Endothelial cell (in vitro differentiated cells): ENCODE data around the gene SGSM1. TPM values are rescaled to one million over a fixed set of nuclear protein-coding genes. Genes with fewer than 3 reads are reported as not detected.

Source experiments
- DNase-seq: peaks from one replicate; pipeline ENCODE4 v3.0.0; 2021; ENCODE audit warnings: low spot score
- H3K27ac Mint-ChIP-seq: one replicate; pipeline ENCODE4 v1.8.0; 2021; ENCODE audit warnings: mixed read lengths, inconsistent platforms; ENCODE audit not compliant: unreplicated experiment
- H3K27me3 Mint-ChIP-seq: one replicate; pipeline ENCODE4 v1.8.0; 2021; ENCODE audit warnings: mild to moderate bottlenecking, moderate library complexity, mixed read lengths, inconsistent platforms; ENCODE audit not compliant: unreplicated experiment
- H3K36me3 Mint-ChIP-seq: one replicate; pipeline ENCODE4 v1.8.0; 2021; ENCODE audit warnings: mild to moderate bottlenecking, low read depth, mixed read lengths, inconsistent platforms; ENCODE audit not compliant: unreplicated experiment
- H3K4me1 Mint-ChIP-seq: one replicate; pipeline ENCODE4 v1.8.0; 2021; ENCODE audit warnings: mild to moderate bottlenecking, mixed read lengths, inconsistent platforms; ENCODE audit not compliant: unreplicated experiment
- H3K4me3 Mint-ChIP-seq: one replicate; pipeline ENCODE4 v1.8.0; 2021; ENCODE audit warnings: mild to moderate bottlenecking, mixed read lengths, inconsistent platforms; ENCODE audit not compliant: unreplicated experiment
- H3K9me3 Mint-ChIP-seq: one replicate; pipeline ENCODE4 v1.8.0; 2021; ENCODE audit warnings: mixed read lengths, inconsistent platforms; ENCODE audit not compliant: unreplicated experiment
- CTCF ChIP-seq: fragments of 200-600 bp; sonication (generic); IDR thresholded peaks from one replicate; pipeline ENCODE4 v1.5.0; 2021; ENCODE audit warnings: antibody characterized with exemption; ENCODE audit not compliant: unreplicated experiment
- total RNA-seq: library from RNA; stranded (reverse); fragmentation: NEBNext Ultra II Directional; extraction: Animal tissue kit (Norgen Biotek cat#: 25700); gene quantifications from one replicate; pipeline ENCODE4 v1.2.1, GENCODE V29; 2021; ENCODE audit not compliant: unreplicated experiment

The SGSM1 gene
- total RNA-seq, 1 donor from 2014 or later: 2.4 TPM

GRCh38 chr22:24855794-24856193, 49.8 kb downstream of the SGSM1 start:
- Mint-ChIP-seq H3K36me3 (peaks cover 5% of the 10 kb centered on the region), H3K27ac (no peak overlapping the region), H3K4me1 (no peaks in the 10 kb centered on the region), H3K4me3 (no peak overlapping the region), H3K9me3 (no peaks in the 10 kb centered on the region), H3K27me3 (peaks cover 2% of the 10 kb centered on the region)
- DNase-seq: no peak
- no peak for TF ChIP-seq CTCF

- TF ChIP-seq CTCF: no peak
- no peak overlapping the region for H3K27ac Mint-ChIP-seq
- DNase-seq: no peak
- no peak overlapping the region for H3K4me3 Mint-ChIP-seq
- H3K9me3 Mint-ChIP-seq: no peaks in the 10 kb centered on the region
- H3K4me1 Mint-ChIP-seq: no peaks in the 10 kb centered on the region
- H3K36me3 Mint-ChIP-seq: peaks cover 5% of the 10 kb centered on the region
- peaks cover 3% of the 10 kb centered on the region for H3K27me3 Mint-ChIP-seq
Observed at GRCh38 chr22:24857576-24857975, 51.6 kb downstream of the SGSM1 start.

- H3K27ac Mint-ChIP-seq: no peak overlapping the region
- TF ChIP-seq CTCF: no peak
- H3K4me3 Mint-ChIP-seq: no peak overlapping the region
- H3K27me3 Mint-ChIP-seq: peaks cover 5% of the 10 kb centered on the region
- H3K9me3 Mint-ChIP-seq: no peaks in the 10 kb centered on the region
- no peaks in the 10 kb centered on the region for H3K4me1 Mint-ChIP-seq
- no peak for DNase-seq
- H3K36me3 Mint-ChIP-seq: peaks cover 11% of the 10 kb centered on the region
Observed at GRCh38 chr22:24859587-24859986, 53.6 kb downstream of the SGSM1 start.

GRCh38 chr22:24865508-24865907, 59.5 kb downstream of the SGSM1 start:
- Mint-ChIP-seq H3K4me3 (no peak overlapping the region), H3K36me3 (peaks cover 8% of the 10 kb centered on the region)

More at GRCh38 chr22:24865508-24865907, 59.5 kb downstream of the SGSM1 start:
- Mint-ChIP-seq H3K27me3 (peaks cover 6% of the 10 kb centered on the region), H3K27ac (no peak overlapping the region), H3K9me3 (no peaks in the 10 kb centered on the region), H3K4me1 (no peaks in the 10 kb centered on the region)
- no peak for DNase-seq
- no peak for TF ChIP-seq CTCF
